Measurements from ENCODE around the gene FMOD.

The FMOD gene

GRCh38 chr1:203351037-203351625 lies at the start of gene FMOD:
Gene FMOD (minus strand): TSS chr1:203351122. CDS start chr1:203348270, 2,852 bp downstream.
- DNase-seq (ENCODE audit: low read depth): no peak
- H3K4me3 ChIP-seq (ENCODE audit: low read length): no peak within 1 kb of the TSS
- TF ChIP-seq, protein P1, sequence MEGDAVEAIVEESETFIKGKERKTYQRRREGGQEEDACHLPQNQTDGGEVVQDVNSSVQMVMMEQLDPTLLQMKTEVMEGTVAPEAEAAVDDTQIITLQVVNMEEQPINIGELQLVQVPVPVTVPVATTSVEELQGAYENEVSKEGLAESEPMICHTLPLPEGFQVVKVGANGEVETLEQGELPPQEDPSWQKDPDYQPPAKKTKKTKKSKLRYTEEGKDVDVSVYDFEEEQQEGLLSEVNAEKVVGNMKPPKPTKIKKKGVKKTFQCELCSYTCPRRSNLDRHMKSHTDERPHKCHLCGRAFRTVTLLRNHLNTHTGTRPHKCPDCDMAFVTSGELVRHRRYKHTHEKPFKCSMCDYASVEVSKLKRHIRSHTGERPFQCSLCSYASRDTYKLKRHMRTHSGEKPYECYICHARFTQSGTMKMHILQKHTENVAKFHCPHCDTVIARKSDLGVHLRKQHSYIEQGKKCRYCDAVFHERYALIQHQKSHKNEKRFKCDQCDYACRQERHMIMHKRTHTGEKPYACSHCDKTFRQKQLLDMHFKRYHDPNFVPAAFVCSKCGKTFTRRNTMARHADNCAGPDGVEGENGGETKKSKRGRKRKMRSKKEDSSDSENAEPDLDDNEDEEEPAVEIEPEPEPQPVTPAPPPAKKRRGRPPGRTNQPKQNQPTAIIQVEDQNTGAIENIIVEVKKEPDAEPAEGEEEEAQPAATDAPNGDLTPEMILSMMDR (IDR thresholded peaks at IDR 0.05; ENCODE audit: insufficient read depth, low read depth, low read length, missing control alignments): no peak

DNA sequence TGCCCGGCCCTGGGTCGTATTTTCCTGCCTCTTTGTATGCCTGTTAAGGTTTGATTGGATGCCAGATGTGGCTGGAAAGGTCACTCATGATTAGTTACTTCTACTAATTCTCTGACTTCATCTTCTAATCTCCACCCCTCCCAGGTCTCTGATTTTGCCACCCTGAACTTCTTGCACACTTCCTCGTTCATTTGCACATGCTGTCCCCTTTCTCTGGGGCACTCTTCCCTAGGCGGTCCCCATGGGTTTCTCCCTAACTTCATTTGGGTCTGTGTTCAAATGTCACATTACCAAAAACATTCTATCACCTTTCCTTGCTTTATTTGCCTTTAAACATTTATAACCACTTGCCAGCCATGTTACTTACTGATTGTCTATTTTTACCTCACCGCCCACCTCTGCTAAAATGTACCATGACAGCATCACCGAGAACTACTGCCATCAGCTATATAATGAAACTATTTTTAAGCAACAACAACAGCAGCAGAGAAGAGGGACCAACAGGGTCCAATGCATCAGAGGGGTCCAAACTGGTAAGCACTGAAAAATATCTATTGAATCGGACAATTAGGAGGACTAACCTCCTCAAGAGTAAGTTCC lies 45.8 kb upstream of the FMOD start:
- no peak for DNase-seq (ENCODE audit: low read depth)
- no peak overlapping the region for H3K4me3 ChIP-seq (ENCODE audit: low read length)
- TF ChIP-seq, protein P1 (IDR thresholded peaks at IDR 0.05; ENCODE audit: insufficient read depth, low read depth, low read length, missing control alignments): no peak

GRCh38 chr1:203395751-203396150 lies 44.8 kb upstream of the FMOD start:
- DNase-seq (ENCODE audit: low read depth): no peak
- H3K4me3 ChIP-seq (ENCODE audit: low read length): no peak overlapping the region
- TF ChIP-seq, protein P1 (IDR thresholded peaks at IDR 0.05; ENCODE audit: insufficient read depth, low read depth, low read length, missing control alignments): no peak

GRCh38 chr1:203390298-203390697 lies 39.4 kb upstream of the FMOD start:
- DNase-seq (ENCODE audit: low read depth): no peak
- TF ChIP-seq, protein P1 (IDR thresholded peaks at IDR 0.05; ENCODE audit: insufficient read depth, low read depth, low read length, missing control alignments): no peak
- no peak overlapping the region for H3K4me3 ChIP-seq (ENCODE audit: low read length)

- no peak for DNase-seq (ENCODE audit: low read depth)
- TF ChIP-seq, protein P1 (IDR thresholded peaks at IDR 0.05; ENCODE audit: insufficient read depth, low read depth, low read length, missing control alignments): no peak
- no peak overlapping the region for H3K4me3 ChIP-seq (ENCODE audit: low read length)
These were observed 37.8 kb upstream of the FMOD start for GRCh38 chr1:203388683-203389082.

GRCh38 chr1:203382026-203382425 lies 31.1 kb upstream of the FMOD start:
- no peak overlapping the region for H3K4me3 ChIP-seq (ENCODE audit: low read length)
- DNase-seq (ENCODE audit: low read depth): no peak
- TF ChIP-seq, protein P1 (IDR thresholded peaks at IDR 0.05; ENCODE audit: insufficient read depth, low read depth, low read length, missing control alignments): no peak

Measured in epithelial cell of esophagus (primary cell).